HepG2 (cell line): ENCODE data around the gene ZCCHC24. TPM values are rescaled to one million over a fixed set of nuclear protein-coding genes. Genes with fewer than 3 reads are reported as not detected.

Source experiments
- ATAC-seq: fragments of 200-7000 bp; cut with Tn5 transposase; 3 replicates; pipeline ENCODE4 v1.9.1; 2020; ENCODE audit warnings: mild to moderate bottlenecking, moderate library complexity
- BruUV-seq: library from RNA; stranded (reverse); fragments of 400-500 nt; replicated peaks from 2 replicates; lab custom pipeline; 2021; lab: Mats Ljungman, UMichigan
- CTCF ChIA-PET: fragments of 300-600 bp; formaldehyde crosslinking; extraction: SDS; loops from one replicate; lab custom pipeline; 2021; ENCODE audit warnings: low total read pairs, inconsistent platforms, low intra/inter-chr PET ratio; lab: Yijun Ruan, JAX
- POLR2A ChIA-PET: fragments of 350-600 bp; sonication (Branson Sonifier 250); formaldehyde crosslinking; loops from one replicate; lab custom pipeline; 2020; ENCODE audit warnings: antibody characterized with exemption, inconsistent platforms; lab: Yijun Ruan, JAX
- DNase-seq: peaks from one replicate; pipeline ENCODE4 v3.0.0-alpha.2; 2015; ENCODE audit warnings: low spot score
- FAIRE-seq: peaks from 3 replicates; lab custom pipeline; 2011; peaks lifted over from hg19 to GRCh38; lab: Jason Lieb, UNC
- H2AFZ ChIP-seq: one replicate; pipeline ENCODE4 v1.6.1; 2011; ENCODE audit warnings: low read length, inconsistent platforms
- H3K27ac ChIP-seq: fragments of 300-600 bp; 3 replicates; pipeline ENCODE4 v1.8.0; 2011; ENCODE audit warnings: mixed run types, mild to moderate bottlenecking, mixed read lengths, low read length, inconsistent platforms; ENCODE audit not compliant: insufficient read depth; ENCODE audit errors: extremely low read length
- H3K27me3 ChIP-seq, 2 experiments: fragments of 200-600 bp in 1 of 2; 2 replicates in 1 of 2; 3 replicates in 1 of 2; pipeline versions ENCODE4 v1.6.0 to v1.8.0; 2011; ENCODE audit warnings: low read length in 2 of 2, mild to moderate bottlenecking in 2 of 2, moderate library complexity in 2 of 2, inconsistent platforms in 1 of 2; ENCODE audit not compliant: insufficient read depth in 2 of 2, control insufficient read depth in 1 of 2
- H3K36me3 ChIP-seq, 2 experiments: fragments of 200-600 bp in 1 of 2; replicated peaks in 1 of 2; 2 replicates in 1 of 2; 3 replicates in 1 of 2; pipeline versions ENCODE4 v1.5.1 to v1.8.0; 2011; ENCODE audit warnings: low read length in 2 of 2, inconsistent platforms in 1 of 2; ENCODE audit not compliant: insufficient read depth in 2 of 2, control insufficient read depth in 1 of 2
- H3K4me1 ChIP-seq: 2 replicates; pipeline ENCODE4 v1.5.1; 2012; ENCODE audit warnings: low read length, inconsistent platforms; ENCODE audit not compliant: insufficient read depth
- H3K4me2 ChIP-seq: 2 replicates; pipeline ENCODE4 v1.6.0; 2011; ENCODE audit warnings: low read depth, low read length, inconsistent platforms
- H3K4me3 ChIP-seq, 3 experiments: fragments of 200-600 bp in 1 of 3; sonication (generic), shearing (Covaris generic) in 1 of 3; replicated peaks in 1 of 3; 2 replicates each; pipeline ENCODE4 v1.5.1; 2011 to 2016; ENCODE audit warnings: low read length in 3 of 3, inconsistent platforms in 2 of 3, low read depth in 2 of 3, mild to moderate bottlenecking in 2 of 3, control low read depth in 1 of 3, mixed read lengths in 1 of 3; ENCODE audit not compliant: insufficient read depth in 1 of 3
- H3K79me2 ChIP-seq: one replicate; pipeline ENCODE4 v1.6.1; 2011; ENCODE audit warnings: low read length, inconsistent platforms; ENCODE audit not compliant: insufficient read depth
- H3K9ac ChIP-seq: 2 replicates; pipeline ENCODE4 v1.6.0; 2011; ENCODE audit warnings: mild to moderate bottlenecking, low read depth, low read length, inconsistent platforms; ENCODE audit not compliant: insufficient read depth
- H3K9me3 ChIP-seq: 2 replicates; pipeline ENCODE4 v1.5.1; 2012; ENCODE audit warnings: mild to moderate bottlenecking, low read length
- H4K20me1 ChIP-seq: 2 replicates; pipeline ENCODE4 v1.6.0; 2011; ENCODE audit warnings: inconsistent platforms, mild to moderate bottlenecking, low read length, moderate library complexity; ENCODE audit not compliant: insufficient read depth
- ASH2L ChIP-seq: fragments of 300-600, 200-600 bp; sonication (generic); IDR thresholded peaks from 2 replicates; pipeline ENCODE4 v1.7.0; 2017; ENCODE audit warnings: low read depth, mild to moderate bottlenecking, moderate library complexity, mixed read lengths, low read length; ENCODE audit not compliant: insufficient read length
- CBFB ChIP-seq: sonication (generic); formaldehyde crosslinking; IDR thresholded peaks from 2 replicates; pipeline ENCODE4 v1.4.0; 2020; ENCODE audit warnings: missing genetic modification reagents
- HOXA9 ChIP-seq: sonication (generic); formaldehyde crosslinking; IDR thresholded peaks from 2 replicates; pipeline ENCODE4 v1.8.1; 2022; ENCODE audit warnings: missing genetic modification reagents, mild to moderate bottlenecking, moderate library complexity, borderline replicate concordance
- MIXL1 ChIP-seq: IDR thresholded peaks from 2 replicates; pipeline ENCODE4 v1.6.1; 2016
- MYC ChIP-seq: sonication (generic); formaldehyde crosslinking; IDR thresholded peaks from 2 replicates; pipeline ENCODE4 v1.9.0; 2021; ENCODE audit warnings: missing genetic modification reagents, borderline replicate concordance
- SALL2 ChIP-seq: sonication (generic); formaldehyde crosslinking; IDR thresholded peaks from 2 replicates; pipeline ENCODE4 v1.8.1; 2023; ENCODE audit warnings: mild to moderate bottlenecking, missing genetic modification reagents, inconsistent platforms
- SRSF1 ChIP-seq: fragments of 200-400 bp; formaldehyde crosslinking; optimal IDR thresholded peaks from 2 replicates; pipeline ENCODE3; 2017; ENCODE audit warnings: mild to moderate bottlenecking, low read depth, low read length, moderate library complexity
- TMF1 ChIP-seq: sonication (generic); formaldehyde crosslinking; IDR thresholded peaks from 2 replicates; pipeline ENCODE4 v1.8.1; 2022; ENCODE audit warnings: low read depth, missing genetic modification reagents
- WIZ ChIP-seq: sonication (generic); formaldehyde crosslinking; IDR thresholded peaks from 2 replicates; pipeline ENCODE4 v1.5.1; 2020; ENCODE audit warnings: mild to moderate bottlenecking, missing genetic modification reagents
- ZMYM2 ChIP-seq: sonication (generic); formaldehyde crosslinking; IDR thresholded peaks from 2 replicates; pipeline ENCODE4 v1.8.0; 2022; ENCODE audit warnings: mild to moderate bottlenecking, missing genetic modification reagents
- ZNF329 ChIP-seq: sonication (generic); formaldehyde crosslinking; IDR thresholded peaks from 2 replicates; pipeline ENCODE4 v1.9.0; 2021; ENCODE audit warnings: low read depth, mild to moderate bottlenecking, missing genetic modification reagents
- ZNF441 ChIP-seq: sonication (generic); formaldehyde crosslinking; IDR thresholded peaks from 2 replicates; pipeline ENCODE4 v1.7.0; 2021; ENCODE audit warnings: missing genetic modification reagents, borderline replicate concordance
- ZNF557 ChIP-seq: sonication (generic); formaldehyde crosslinking; IDR thresholded peaks from 2 replicates; pipeline ENCODE4 v1.4.0; 2020; ENCODE audit warnings: missing genetic modification reagents
- ZNF567 ChIP-seq: sonication (generic); formaldehyde crosslinking; IDR thresholded peaks from 2 replicates; pipeline ENCODE4 v1.8.1; 2023; ENCODE audit warnings: mild to moderate bottlenecking, missing genetic modification reagents, borderline replicate concordance
- WGBS: methylation state at CpG from one replicate; pipeline ENCODE4 v1.1.6; 2017; ENCODE audit warnings: low lambda C conversion rate; 5-methylcytosine and 5-hydroxymethylcytosine counted together
- in situ Hi-C: cut with HindIII; loops from 2 replicates; pipeline ENCODE4 v1.10.0; 2017; ENCODE audit warnings: low pct_unique_long_range_greater_than_20kb; ENCODE audit not compliant: extremely low pct_ligation_motif_present
- intact Hi-C: fragments of 100-400 bp; cut with micrococcal nuclease; formaldehyde crosslinking; loops from one replicate; pipeline ENCODE4 v1.10.0; 2022; ENCODE audit not compliant: unreplicated experiment
- polyA plus RNA-seq, 8 experiments: library from polyadenylated mRNA; depleted of rRNA in 3 of 8; stranded (reverse) in 7 of 8; unstranded in 1 of 8; fragments of >200 nt; fragmentation: Illumina TruSeq in 4 of 8; extraction: Trizol in 4 of 8; gene quantifications; 2 replicates each; pipeline versions ENCODE4 v1.2.1 to v1.2.3, GENCODE V29; 2011 to 2016; ENCODE audit warnings: low read depth in 4 of 8, missing spikeins in 1 of 8, mixed read lengths in 1 of 8; ENCODE audit not compliant: insufficient read depth in 1 of 8
- total RNA-seq, 5 experiments: library from RNA; depleted of rRNA; stranded (reverse); fragments of >200 nt; fragmentation: Illumina TruSeq; extraction: Trizol; gene quantifications; 2 replicates each; pipeline ENCODE4 v1.2.3, GENCODE V29; 2016; ENCODE audit warnings: low read depth in 1 of 5
- TF ChIP-seq, protein P1 (sequence below): sonication (generic); formaldehyde crosslinking; IDR thresholded peaks from 2 replicates; pipeline ENCODE4 v1.5.1; 2020; ENCODE audit warnings: missing genetic modification reagents, mild to moderate bottlenecking, borderline replicate concordance
- TF ChIP-seq, protein P2 (sequence below): IDR thresholded peaks from 2 replicates; pipeline ENCODE4 v1.6.1; 2018; ENCODE audit warnings: missing genetic modification reagents, mild to moderate bottlenecking, missing compliant biosample characterization
- TF ChIP-seq, protein P3 (sequence below): sonication (generic); formaldehyde crosslinking; IDR thresholded peaks from 2 replicates; pipeline ENCODE4 v1.4.0; 2020; ENCODE audit warnings: missing genetic modification reagents, low read depth, mild to moderate bottlenecking, borderline replicate concordance
- TF ChIP-seq, protein P4 (sequence below): sonication (generic); formaldehyde crosslinking; IDR thresholded peaks from 2 replicates; pipeline ENCODE4 v1.4.0; 2020; ENCODE audit warnings: mild to moderate bottlenecking, low read depth, missing genetic modification reagents
- TF ChIP-seq, protein P5 (sequence below): sonication (generic); formaldehyde crosslinking; IDR thresholded peaks from 2 replicates; pipeline ENCODE4 v1.5.0; 2020; ENCODE audit warnings: mild to moderate bottlenecking, low read depth, missing genetic modification reagents, borderline replicate concordance

ZCCHC24 gene
- total and polyA plus RNA-seq, 2 of the 13 experiments (the other 11 are each of a cell fraction or from before 2014, with no cell fraction given): 3.1 to 7.9 TPM

DNA sequence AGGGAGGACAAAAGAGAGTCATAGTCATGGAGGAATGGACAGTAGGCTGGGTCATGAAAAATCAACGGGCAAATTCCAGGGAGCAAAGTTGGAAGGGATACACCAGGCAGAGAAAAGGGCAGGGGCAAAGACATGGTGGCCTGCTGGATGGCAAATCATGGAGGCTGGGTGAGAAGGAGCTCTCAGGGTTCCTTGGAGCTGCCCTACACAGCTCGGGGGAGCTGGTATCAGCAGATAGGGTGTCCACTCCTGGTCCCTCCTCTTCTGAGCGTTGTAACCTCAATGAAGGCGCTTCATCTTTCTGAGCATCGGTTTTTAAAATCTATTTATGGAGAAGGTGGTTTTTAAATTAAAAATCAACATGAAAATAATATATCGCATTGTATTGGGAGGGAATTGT lies 39.1 kb upstream of the ZCCHC24 start (continued):
- no peak for TF ChIP-seq SALL2 (CRISPR knock-in tag)
- no peak for TF ChIP-seq MIXL1 (CRISPR knock-in tag)
- TF ChIP-seq, protein P1, sequence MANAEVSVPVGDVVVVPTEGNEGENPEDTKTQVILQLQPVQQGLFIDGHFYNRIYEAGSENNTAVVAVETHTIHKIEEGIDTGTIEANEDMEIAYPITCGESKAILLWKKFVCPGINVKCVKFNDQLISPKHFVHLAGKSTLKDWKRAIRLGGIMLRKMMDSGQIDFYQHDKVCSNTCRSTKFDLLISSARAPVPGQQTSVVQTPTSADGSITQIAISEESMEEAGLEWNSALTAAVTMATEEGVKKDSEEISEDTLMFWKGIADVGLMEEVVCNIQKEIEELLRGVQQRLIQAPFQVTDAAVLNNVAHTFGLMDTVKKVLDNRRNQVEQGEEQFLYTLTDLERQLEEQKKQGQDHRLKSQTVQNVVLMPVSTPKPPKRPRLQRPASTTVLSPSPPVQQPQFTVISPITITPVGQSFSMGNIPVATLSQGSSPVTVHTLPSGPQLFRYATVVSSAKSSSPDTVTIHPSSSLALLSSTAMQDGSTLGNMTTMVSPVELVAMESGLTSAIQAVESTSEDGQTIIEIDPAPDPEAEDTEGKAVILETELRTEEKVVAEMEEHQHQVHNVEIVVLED (CRISPR knock-in tag): no peak

DNA sequence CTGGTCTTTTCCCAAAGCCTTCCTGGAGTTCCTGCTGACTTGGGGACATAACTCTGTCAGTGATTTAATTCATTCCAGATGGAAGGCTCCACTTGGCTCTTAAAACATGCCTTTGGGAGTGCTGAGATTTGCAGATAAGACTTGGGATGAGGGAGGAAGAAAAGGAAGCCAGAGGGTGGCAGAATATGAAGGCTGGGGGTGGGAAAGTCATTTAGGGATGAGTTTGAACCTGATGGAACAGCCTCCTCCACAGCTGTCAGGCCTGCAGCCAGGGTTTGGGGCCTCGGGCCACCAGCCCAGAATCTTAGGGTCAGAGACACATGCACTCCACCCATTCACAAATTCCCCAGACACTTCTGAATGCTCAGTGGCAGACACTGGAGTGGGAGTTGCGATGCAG lies 38.5 kb upstream of the ZCCHC24 start:
- no peak for DNase-seq
- intact Hi-C loops: no loop called here
- Histone ChIP-seq H3K9me3 (no peaks in the 10 kb centered on the region), H2AFZ (no peak overlapping the region), H3K79me2 (no peaks in the 10 kb centered on the region), H3K27me3 (peaks cover 3 to 17% of the 10 kb centered on the region in 2 experiments; a peak in 2 of 5 replicates), H3K36me3 (no peaks in the 10 kb centered on the region), H3K4me3 (no peak overlapping the region), H4K20me1 (no peaks in the 10 kb centered on the region), H3K4me1 (no peaks in the 10 kb centered on the region), H3K9ac (no peak overlapping the region), H3K27ac (no peak overlapping the region), H3K4me2 (no peak overlapping the region)
- ChIA-PET POLR2A (no interaction called here), CTCF (no interaction called here)
- no TSS peak for BruUV-seq
- 15% methylated on average over 2 of the region's 2 CpGs for WGBS
- no peak for FAIRE-seq
- in situ Hi-C loops: no loop called here
- no peak for ATAC-seq
- TF ChIP-seq ASH2L (no peak), ZMYM2 (CRISPR knock-in tag) (no peak), WIZ (CRISPR knock-in tag) (no peak), SRSF1 (no peak), ZNF441 (CRISPR knock-in tag) (no peak), HOXA9 (CRISPR knock-in tag) (no peak), ZNF557 (CRISPR knock-in tag) (no peak), MYC (CRISPR knock-in tag) (no peak), TMF1 (CRISPR knock-in tag) (no peak), CBFB (no peak), ZNF567 (CRISPR knock-in tag) (no peak), ZNF329 (CRISPR knock-in tag) (no peak)
- TF ChIP-seq, protein P2, sequence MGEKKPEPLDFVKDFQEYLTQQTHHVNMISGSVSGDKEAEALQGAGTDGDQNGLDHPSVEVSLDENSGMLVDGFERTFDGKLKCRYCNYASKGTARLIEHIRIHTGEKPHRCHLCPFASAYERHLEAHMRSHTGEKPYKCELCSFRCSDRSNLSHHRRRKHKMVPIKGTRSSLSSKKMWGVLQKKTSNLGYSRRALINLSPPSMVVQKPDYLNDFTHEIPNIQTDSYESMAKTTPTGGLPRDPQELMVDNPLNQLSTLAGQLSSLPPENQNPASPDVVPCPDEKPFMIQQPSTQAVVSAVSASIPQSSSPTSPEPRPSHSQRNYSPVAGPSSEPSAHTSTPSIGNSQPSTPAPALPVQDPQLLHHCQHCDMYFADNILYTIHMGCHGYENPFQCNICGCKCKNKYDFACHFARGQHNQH: no peak
- TF ChIP-seq, protein P3, sequence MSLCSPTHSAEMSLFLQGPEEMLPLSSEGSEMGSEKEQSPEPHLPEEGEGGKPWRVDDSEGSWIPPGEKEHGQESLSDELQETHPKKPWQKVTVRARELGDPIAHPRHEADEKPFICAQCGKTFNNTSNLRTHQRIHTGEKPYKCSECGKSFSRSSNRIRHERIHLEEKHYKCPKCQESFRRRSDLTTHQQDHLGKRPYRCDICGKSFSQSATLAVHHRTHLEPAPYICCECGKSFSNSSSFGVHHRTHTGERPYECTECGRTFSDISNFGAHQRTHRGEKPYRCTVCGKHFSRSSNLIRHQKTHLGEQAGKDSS (CRISPR knock-in tag): no peak
- TF ChIP-seq, protein P4, sequence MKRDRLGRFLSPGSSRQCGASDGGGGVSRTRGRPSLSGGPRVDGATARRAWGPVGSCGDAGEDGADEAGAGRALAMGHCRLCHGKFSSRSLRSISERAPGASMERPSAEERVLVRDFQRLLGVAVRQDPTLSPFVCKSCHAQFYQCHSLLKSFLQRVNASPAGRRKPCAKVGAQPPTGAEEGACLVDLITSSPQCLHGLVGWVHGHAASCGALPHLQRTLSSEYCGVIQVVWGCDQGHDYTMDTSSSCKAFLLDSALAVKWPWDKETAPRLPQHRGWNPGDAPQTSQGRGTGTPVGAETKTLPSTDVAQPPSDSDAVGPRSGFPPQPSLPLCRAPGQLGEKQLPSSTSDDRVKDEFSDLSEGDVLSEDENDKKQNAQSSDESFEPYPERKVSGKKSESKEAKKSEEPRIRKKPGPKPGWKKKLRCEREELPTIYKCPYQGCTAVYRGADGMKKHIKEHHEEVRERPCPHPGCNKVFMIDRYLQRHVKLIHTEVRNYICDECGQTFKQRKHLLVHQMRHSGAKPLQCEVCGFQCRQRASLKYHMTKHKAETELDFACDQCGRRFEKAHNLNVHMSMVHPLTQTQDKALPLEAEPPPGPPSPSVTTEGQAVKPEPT (CRISPR knock-in tag): no peak
- TF ChIP-seq, protein P5, sequence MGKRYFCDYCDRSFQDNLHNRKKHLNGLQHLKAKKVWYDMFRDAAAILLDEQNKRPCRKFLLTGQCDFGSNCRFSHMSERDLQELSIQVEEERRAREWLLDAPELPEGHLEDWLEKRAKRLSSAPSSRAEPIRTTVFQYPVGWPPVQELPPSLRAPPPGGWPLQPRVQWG (CRISPR knock-in tag): no peak
